Peyer's patch (tissue), 4 donors: ENCODE measurements around the gene EML4. TPM values are rescaled to one million over a fixed set of nuclear protein-coding genes. Genes with fewer than 3 reads are reported as not detected.

Experiments used
- DNase-seq, 3 donors: peaks; one replicate each; pipeline ENCODE4 v3.0.0-alpha.2; 2017 to 2019
- H3K27ac ChIP-seq, 4 donors: fragments of 200-600 bp; sonication (generic); one replicate each; pipeline ENCODE4 v1.5.1; 2016 to 2019
- H3K27me3 ChIP-seq, 2 donors: fragments of 200-600 bp; sonication (generic); one replicate each; pipeline ENCODE4 v1.5.1; 2019
- H3K36me3 ChIP-seq, 3 donors: fragments of 200-600 bp; sonication (generic); one replicate each; pipeline ENCODE4 v1.5.1; 2016 to 2019
- H3K4me1 ChIP-seq, 4 donors: fragments of 200-600 bp; sonication (generic); one replicate each; pipeline ENCODE4 v1.5.1; 2016 to 2019
- H3K4me3 ChIP-seq, 4 donors: fragments of 200-600 bp; sonication (generic); 1 replicate in 3 of 4; 2 replicates in 1 of 4; pipeline ENCODE4 v1.5.1; 2016 to 2019; ENCODE audit warnings: mild to moderate bottlenecking in 1 of 4
- H3K9me3 ChIP-seq, 4 donors: fragments of 200-600 bp; sonication (generic); one replicate each; pipeline ENCODE4 v1.5.1; 2016 to 2019; ENCODE audit warnings: mild to moderate bottlenecking in 1 of 4
- POLR2A ChIP-seq, 2 donors: fragments of 450-650 bp; IDR thresholded peaks; one replicate each; pipeline ENCODE4 v1.5.1; 2017; ENCODE audit warnings: antibody characterized with exemption in 2 of 2, mild to moderate bottlenecking in 2 of 2, moderate library complexity in 2 of 2
- total RNA-seq, 4 donors: library from RNA; depleted of rRNA; stranded (reverse); fragments of >200 nt; gene quantifications; one replicate each; pipeline ENCODE4 v1.1.0, GENCODE V29; 2016
- TF ChIP-seq, protein P1 (sequence below), 6 experiments: fragments of 450-650 bp in 4 of 6; fragments of 200-600 bp in 2 of 6; sonication (generic) in 1 of 6; IDR thresholded peaks; one replicate each; pipeline ENCODE4 v1.5.1; 2017 to 2019; ENCODE audit warnings: antibody characterized with exemption in 6 of 6, mild to moderate bottlenecking in 3 of 6, moderate library complexity in 1 of 6

The EML4 gene
- total RNA-seq, 4 donors from 2014 or later = 73.7 to 115 (median 84.4) TPM

DNA sequence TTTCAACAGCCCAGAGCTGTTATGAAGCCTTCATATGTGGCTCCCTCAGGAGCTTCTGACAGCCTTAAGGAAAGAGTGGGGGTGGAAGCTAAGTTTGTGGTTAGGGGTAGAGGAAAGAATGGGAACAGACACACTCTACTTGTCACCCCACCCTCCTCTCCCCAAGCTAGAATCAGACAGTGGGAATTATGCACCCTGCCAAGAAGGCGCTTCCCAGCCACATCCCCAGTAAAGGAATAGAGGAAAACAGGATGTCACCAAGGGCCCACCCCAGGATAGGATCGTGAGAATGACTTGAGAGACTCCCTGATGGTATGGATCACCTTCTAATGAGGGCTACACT, 32.4 kb upstream of the EML4 start:
- H3K4me3 ChIP-seq = no peak overlapping the region
- peaks cover 0 to 46% (median 19%) of the 10 kb centered on the region in 4 donors for H3K4me1 ChIP-seq
- H3K27ac ChIP-seq = no peak overlapping the region
- DNase-seq = no peak
- TF ChIP-seq POLR2A (IDR thresholded peaks at IDR 0.05) = no peak
- TF ChIP-seq, protein P1, sequence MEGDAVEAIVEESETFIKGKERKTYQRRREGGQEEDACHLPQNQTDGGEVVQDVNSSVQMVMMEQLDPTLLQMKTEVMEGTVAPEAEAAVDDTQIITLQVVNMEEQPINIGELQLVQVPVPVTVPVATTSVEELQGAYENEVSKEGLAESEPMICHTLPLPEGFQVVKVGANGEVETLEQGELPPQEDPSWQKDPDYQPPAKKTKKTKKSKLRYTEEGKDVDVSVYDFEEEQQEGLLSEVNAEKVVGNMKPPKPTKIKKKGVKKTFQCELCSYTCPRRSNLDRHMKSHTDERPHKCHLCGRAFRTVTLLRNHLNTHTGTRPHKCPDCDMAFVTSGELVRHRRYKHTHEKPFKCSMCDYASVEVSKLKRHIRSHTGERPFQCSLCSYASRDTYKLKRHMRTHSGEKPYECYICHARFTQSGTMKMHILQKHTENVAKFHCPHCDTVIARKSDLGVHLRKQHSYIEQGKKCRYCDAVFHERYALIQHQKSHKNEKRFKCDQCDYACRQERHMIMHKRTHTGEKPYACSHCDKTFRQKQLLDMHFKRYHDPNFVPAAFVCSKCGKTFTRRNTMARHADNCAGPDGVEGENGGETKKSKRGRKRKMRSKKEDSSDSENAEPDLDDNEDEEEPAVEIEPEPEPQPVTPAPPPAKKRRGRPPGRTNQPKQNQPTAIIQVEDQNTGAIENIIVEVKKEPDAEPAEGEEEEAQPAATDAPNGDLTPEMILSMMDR (IDR thresholded peaks at IDR 0.05) = no peak
- H3K9me3 ChIP-seq = no peaks in the 10 kb centered on the region
- H3K27me3 ChIP-seq = no peaks in the 10 kb centered on the region
- H3K36me3 ChIP-seq = no peaks in the 10 kb centered on the region

DNA sequence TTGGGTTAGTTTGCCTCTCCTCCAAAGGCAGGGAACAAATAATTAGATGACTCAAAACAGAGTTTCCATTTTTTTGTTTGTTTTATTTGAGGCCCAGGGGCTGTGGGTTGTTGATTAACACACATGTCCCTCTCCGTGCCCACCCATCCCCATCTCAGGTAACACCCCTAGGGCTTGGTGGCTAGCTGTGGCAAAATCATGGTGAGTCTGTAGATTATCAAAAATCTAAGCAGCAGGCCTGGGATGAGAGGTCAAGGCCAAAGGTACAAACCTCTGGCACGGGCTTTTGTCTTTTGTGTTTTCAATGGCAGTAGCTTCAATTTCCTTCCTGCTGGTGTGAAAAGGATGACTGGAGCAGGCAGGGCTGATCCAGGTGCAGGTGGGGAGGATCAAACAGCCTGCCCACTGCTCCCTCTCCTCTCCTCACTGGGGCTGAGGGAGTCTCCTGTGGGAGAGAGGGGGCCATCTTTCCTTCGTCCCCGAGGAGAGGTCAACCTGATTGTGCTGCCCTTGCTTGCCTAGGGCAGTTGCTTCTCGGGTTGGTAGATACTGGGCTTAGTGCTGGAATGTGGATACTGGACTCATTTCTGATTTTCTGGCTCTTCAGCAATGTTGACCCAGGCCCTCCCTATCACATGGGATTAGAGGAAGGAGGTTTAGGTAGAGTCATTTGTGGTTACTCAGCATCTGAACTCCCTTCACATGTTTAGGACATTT, 31.9 kb upstream of the EML4 start:
- TF ChIP-seq, protein P1 (IDR thresholded peaks at IDR 0.05) = no peak
- TF ChIP-seq POLR2A (IDR thresholded peaks at IDR 0.05) = no peak
- Histone ChIP-seq H3K4me3 (no peak overlapping the region), H3K36me3 (no peaks in the 10 kb centered on the region), H3K9me3 (no peaks in the 10 kb centered on the region), H3K4me1 (peaks cover 0 to 46% (median 19%) of the 10 kb centered on the region in 4 donors), H3K27me3 (no peaks in the 10 kb centered on the region), H3K27ac (no peak overlapping the region)
- no peak for DNase-seq

DNA sequence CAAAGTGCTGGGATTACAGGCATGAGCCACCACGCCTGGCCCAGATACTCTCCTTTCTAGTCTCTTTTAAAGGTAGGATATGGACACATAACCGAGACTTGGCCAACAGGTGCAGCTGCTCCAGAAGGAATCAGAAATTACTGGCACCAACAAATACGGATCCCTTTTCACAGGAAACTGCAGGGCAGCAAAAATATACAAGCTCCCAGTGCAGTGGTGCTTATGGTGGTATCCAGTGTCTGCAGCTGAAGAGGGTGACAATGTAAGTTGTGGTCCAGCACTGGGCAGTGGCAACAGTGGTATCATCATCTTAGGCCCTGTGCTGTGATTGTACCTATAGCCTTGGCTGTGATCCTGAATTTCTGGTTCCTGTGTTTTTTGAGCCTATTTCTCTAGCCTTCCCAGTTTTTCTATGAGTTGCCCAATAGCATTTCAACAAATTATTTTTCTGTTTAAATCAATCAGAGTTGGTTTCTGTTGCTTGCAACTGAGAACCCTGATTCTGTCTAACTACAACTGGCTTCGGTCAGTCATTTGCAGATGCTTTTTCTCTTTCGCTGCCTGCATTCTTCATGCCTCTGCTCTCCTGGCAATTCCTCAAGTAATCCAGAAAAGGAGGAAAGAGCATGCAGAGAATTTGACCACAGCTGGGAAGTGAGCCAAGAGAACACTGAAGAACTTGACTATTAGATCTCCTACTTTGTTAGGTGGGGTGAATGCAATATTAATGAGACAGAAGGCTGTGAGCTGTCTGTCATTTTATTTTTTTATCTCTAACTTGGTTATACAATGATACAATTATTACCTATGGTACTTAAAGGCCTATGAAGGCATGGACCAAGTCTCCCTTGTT, 30.8 kb upstream of the EML4 start:
- TF ChIP-seq POLR2A (IDR thresholded peaks at IDR 0.05) = no peak
- TF ChIP-seq, protein P1 (IDR thresholded peaks at IDR 0.05) = no peak
- H3K36me3 ChIP-seq = no peaks in the 10 kb centered on the region
- no peak overlapping the region for H3K27ac ChIP-seq
- H3K4me1 ChIP-seq = peaks cover 0 to 36% (median 12%) of the 10 kb centered on the region in 4 donors
- no peaks in the 10 kb centered on the region for H3K9me3 ChIP-seq
- DNase-seq = no peak
- H3K27me3 ChIP-seq = no peaks in the 10 kb centered on the region
- no peak overlapping the region for H3K4me3 ChIP-seq

DNA sequence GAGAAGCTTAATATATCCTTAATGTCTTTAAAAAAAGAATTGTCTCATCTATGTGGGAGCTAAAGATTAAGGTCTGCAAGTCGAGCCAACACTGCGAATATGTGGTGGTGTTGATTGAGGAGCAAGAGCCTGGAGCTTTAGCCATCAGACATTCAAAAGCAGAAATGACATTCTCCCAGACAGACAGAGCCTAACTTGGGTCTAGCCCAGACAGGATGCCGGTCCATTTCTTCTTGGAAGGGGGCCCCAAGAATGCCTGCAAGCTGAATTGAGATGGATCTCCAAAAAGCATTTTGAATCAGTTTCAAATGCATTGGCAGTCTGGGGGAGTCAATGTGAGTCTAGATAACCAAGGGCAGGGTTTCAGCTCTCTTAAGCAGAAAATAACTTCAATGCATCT, 30.1 kb upstream of the EML4 start:
- Histone ChIP-seq H3K27me3 (no peaks in the 10 kb centered on the region), H3K36me3 (no peaks in the 10 kb centered on the region), H3K9me3 (no peaks in the 10 kb centered on the region), H3K4me3 (no peak overlapping the region), H3K4me1 (peaks cover 0 to 31% (median 8%) of the 10 kb centered on the region in 4 donors), H3K27ac (no peak overlapping the region)
- no peak for TF ChIP-seq POLR2A (IDR thresholded peaks at IDR 0.05)
- TF ChIP-seq, protein P1 (IDR thresholded peaks at IDR 0.05) = no peak
- DNase-seq = no peak

DNA sequence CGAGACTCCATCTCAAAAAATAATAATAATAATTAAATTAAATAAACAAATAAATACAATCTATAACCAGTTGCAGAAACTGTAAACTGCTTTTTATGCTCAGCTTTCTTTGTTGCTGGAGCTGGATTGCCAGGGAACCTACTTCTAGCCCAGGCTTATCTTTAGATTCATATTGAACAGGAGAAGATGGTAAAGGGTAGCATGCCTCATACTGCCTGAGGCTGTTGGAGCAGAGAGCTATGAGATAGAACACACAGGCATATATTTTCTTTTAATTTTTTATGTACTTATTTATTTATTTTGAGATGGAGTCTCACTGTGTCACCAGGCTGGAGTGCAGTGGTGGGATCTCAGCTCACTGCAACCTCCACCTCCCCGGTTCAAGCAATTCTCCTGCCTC, 28.7 kb upstream of the EML4 start:
- Histone ChIP-seq H3K27me3 (no peaks in the 10 kb centered on the region), H3K9me3 (no peaks in the 10 kb centered on the region), H3K4me1 (peaks cover 0 to 31% (median 5%) of the 10 kb centered on the region in 4 donors), H3K4me3 (no peak overlapping the region), H3K36me3 (no peaks in the 10 kb centered on the region), H3K27ac (no peak overlapping the region)
- no peak for DNase-seq
- no peak for TF ChIP-seq POLR2A (IDR thresholded peaks at IDR 0.05)
- TF ChIP-seq, protein P1 (IDR thresholded peaks at IDR 0.05) = no peak
